Sigmoid colon (tissue), 4 donors: Measurements from ENCODE around the gene PLPP1.

Experiments used
- CTCF ChIP-seq, 4 experiments: fragments of 450-650 bp in 3 of 4; fragments of 200-600 bp in 1 of 4; IDR thresholded peaks; one replicate each; pipeline ENCODE4 v1.5.1; 2016 to 2019; ENCODE audit warnings: antibody characterized with exemption in 4 of 4, mild to moderate bottlenecking in 3 of 4, moderate library complexity in 2 of 4
- EP300 ChIP-seq, 4 donors: sonication (generic); formaldehyde crosslinking; IDR thresholded peaks; one replicate each; pipeline ENCODE4 v1.6.1; 2017; ENCODE audit warnings: antibody characterized with exemption in 4 of 4
- POLR2A ChIP-seq, 2 donors: fragments of 450-650 bp; IDR thresholded peaks; one replicate each; pipeline ENCODE4 v1.6.1; 2016; ENCODE audit warnings: antibody characterized with exemption in 2 of 2, mild to moderate bottlenecking in 2 of 2, moderate library complexity in 2 of 2

GRCh38 chr5:55507574-55507973 lies 27.2 kb downstream of the PLPP1 start:
- TF ChIP-seq POLR2A (IDR thresholded peaks at IDR 0.05) (no peak), EP300 (IDR thresholded peaks at IDR 0.05) (no peak), CTCF (IDR thresholded peaks at IDR 0.05) (no peak)
